ENCODE measurements around the gene OCLN. TPM values are rescaled to one million over a fixed set of nuclear protein-coding genes. Genes with fewer than 3 reads are reported as not detected.

The OCLN gene
- total and polyA plus RNA-seq, 9 of the 15 experiments (the other 6 are each of a cell fraction or from before 2014, with no cell fraction given) = 0.05 to 0.29 (median 0.15) TPM

GRCh38 chr5:69489246-69489645 lies 3.3 kb upstream of the OCLN start:
- intact Hi-C loops (cut with micrococcal nuclease) (no loop called here), in situ Hi-C loops (cut with MboI) (no loop called here)
- Histone ChIP-seq H3K79me2 (ENCODE audit: control insufficient read depth, insufficient read depth, low read length) (no peaks in the 10 kb centered on the region), H3K4me2 (ENCODE audit: insufficient read depth, low read length) (no peak overlapping the region), H3K9ac (ENCODE audit: insufficient read depth in 1 of 2, low read depth in 2 of 2, low read length in 2 of 2) (no peak overlapping the region), H3K36me3 (ENCODE audit: control insufficient read depth, insufficient read depth, low read length) (no peaks in the 10 kb centered on the region), H3K4me3 (no peak overlapping the region), H3K27ac (ENCODE audit: extremely low read depth, low read depth, low read length) (no peak overlapping the region), H3K9me3 (replicated peaks; ENCODE audit: control insufficient read depth, insufficient read depth, low read depth, low read length) (no peaks in the 10 kb centered on the region), H4K20me1 (replicated peaks; ENCODE audit: control insufficient read depth, insufficient read depth, low read length) (no peaks in the 10 kb centered on the region), H3K27me3 (ENCODE audit: control insufficient read depth in 2 of 2, insufficient read depth in 2 of 2, low read length in 2 of 2) (peaks cover 44 to 48% of the 10 kb centered on the region in 2 experiments), H3K4me1 (replicated peaks in 1 of 2; ENCODE audit: control insufficient read depth in 2 of 2, insufficient read depth in 2 of 2, low read length in 2 of 2) (peaks cover 0 to 19% of the 10 kb centered on the region in 2 experiments; a peak in 2 of 5 replicates), H3K9me1 (ENCODE audit: control insufficient read depth, insufficient read depth, low read length) (no peaks in the 10 kb centered on the region), H2AFZ (ENCODE audit: low read depth, low read length) (no peak overlapping the region)
- ATAC-seq = no peak
- WGBS (ENCODE audit: insufficient coverage, low coverage, missing lambda C conversion rate) = 3% methylated on average over 4 of the region's 4 CpGs
- ChIA-PET CTCF (ENCODE audit: low intra/inter-chr PET ratio) (no interaction called here), POLR2A (no interaction called here)
- no peak for DNase-seq (ENCODE audit: extremely low read depth in 1 of 4, low spot score in 3 of 4)
- FAIRE-seq = no peak
- peak; percentile 67; the same call in 1 of the 2 replicates for TF ChIP-seq ZNF24 (IDR thresholded peaks at IDR 0.05)
- TF ChIP-seq EZH2 (IDR thresholded peaks at IDR 0.05; ENCODE audit: borderline replicate concordance, low read depth, low read length) = no peak
- no TSS peak for BruUV-seq (replicated peaks)

- Histone ChIP-seq H3K27me3 (ENCODE audit: control insufficient read depth in 2 of 2, insufficient read depth in 2 of 2, low read length in 2 of 2) (peaks cover 45 to 48% of the 10 kb centered on the region in 2 experiments), H3K4me1 (replicated peaks in 1 of 2; ENCODE audit: control insufficient read depth in 2 of 2, insufficient read depth in 2 of 2, low read length in 2 of 2) (peaks cover 0 to 19% of the 10 kb centered on the region in 2 experiments; a peak in 2 of 5 replicates), H3K4me3 (no peak overlapping the region), H3K9me1 (ENCODE audit: control insufficient read depth, insufficient read depth, low read length) (no peaks in the 10 kb centered on the region), H3K4me2 (ENCODE audit: insufficient read depth, low read length) (no peak overlapping the region), H3K27ac (ENCODE audit: extremely low read depth, low read depth, low read length) (no peak overlapping the region), H4K20me1 (replicated peaks; ENCODE audit: control insufficient read depth, insufficient read depth, low read length) (no peaks in the 10 kb centered on the region), H3K9me3 (replicated peaks; ENCODE audit: control insufficient read depth, insufficient read depth, low read depth, low read length) (no peaks in the 10 kb centered on the region), H2AFZ (ENCODE audit: low read depth, low read length) (no peak overlapping the region), H3K9ac (ENCODE audit: insufficient read depth in 1 of 2, low read depth in 2 of 2, low read length in 2 of 2) (no peak overlapping the region), H3K79me2 (ENCODE audit: control insufficient read depth, insufficient read depth, low read length) (no peaks in the 10 kb centered on the region), H3K36me3 (ENCODE audit: control insufficient read depth, insufficient read depth, low read length) (no peaks in the 10 kb centered on the region)
- no peak for ATAC-seq
- ChIA-PET CTCF (ENCODE audit: low intra/inter-chr PET ratio) (no interaction called here), POLR2A (no interaction called here)
- TF ChIP-seq VEZF1 (CRISPR knock-in tag; IDR thresholded peaks at IDR 0.05) (no peak), SNAPC5 (CRISPR knock-in tag; IDR thresholded peaks at IDR 0.05) (no peak), HNRNPLL (IDR thresholded peaks at IDR 0.05; ENCODE audit: low read depth, low read length, poor library complexity, severe bottlenecking) (no peak), CBX8 (IDR thresholded peaks at IDR 0.05; ENCODE audit: borderline replicate concordance, extremely low read depth, low read depth, low read length, poor library complexity, severe bottlenecking) (peak; percentile 12), PURB (CRISPR knock-in tag; IDR thresholded peaks at IDR 0.05; ENCODE audit: low read depth) (no peak)
- intact Hi-C loops (cut with micrococcal nuclease) = no loop called here
- DNase-seq (ENCODE audit: extremely low read depth in 1 of 4, low spot score in 3 of 4) = no peak
- FAIRE-seq = no peak
- no TSS peak for BruUV-seq (replicated peaks)
- in situ Hi-C loops (cut with MboI) = no loop called here
- 0% methylated on average over 2 of the region's 2 CpGs for WGBS (ENCODE audit: insufficient coverage, low coverage, missing lambda C conversion rate)
Measured at GRCh38 chr5:69491027-69491426, 1.6 kb upstream of the OCLN start.

Measured in K562 (cell line).